Measurements from ENCODE around the gene UBE2J1.

- TF ChIP-seq CTCF (IDR thresholded peaks at IDR 0.05) (no peak), USF2 (IDR thresholded peaks at IDR 0.05) (no peak), JUNB (IDR thresholded peaks at IDR 0.05) (no peak), ATOH8 (CRISPR knock-in tag; IDR thresholded peaks at IDR 0.05; ENCODE audit: low read depth) (no peak)
Measured at GRCh38 chr6:89308525-89309395, 43.8 kb downstream of the UBE2J1 start.
